Thoracic aorta (tissue), 2 donors: ENCODE results near the gene PCK1. TPM values are rescaled to one million over a fixed set of nuclear protein-coding genes. Genes with fewer than 3 reads are reported as not detected.

ENCODE experiments used
- ATAC-seq: fragments of 150-250 bp; one replicate; pipeline ENCODE4 v1.8.0; 2017; ENCODE audit warnings: low read depth; ENCODE audit not compliant: insufficient number of reproducible peaks, low FRiP score
- DNase-seq: peaks from one replicate; pipeline ENCODE4 v3.0.0-alpha.2; 2020; ENCODE audit warnings: low spot score
- H3K27ac ChIP-seq, 2 donors: fragments of 200-600 bp; sonication (generic); 1 replicate in 1 of 2; 2 replicates in 1 of 2; pipeline ENCODE4 v1.5.1; 2016; ENCODE audit warnings: mild to moderate bottlenecking in 2 of 2, moderate library complexity in 2 of 2
- H3K27me3 ChIP-seq: fragments of 200-600 bp; sonication (generic); replicated peaks from 2 replicates; pipeline ENCODE4 v1.6.0; 2016; ENCODE audit warnings: mild to moderate bottlenecking; ENCODE audit not compliant: insufficient read depth
- H3K36me3 ChIP-seq: fragments of 200-600 bp; sonication (generic); one replicate; pipeline ENCODE4 v1.5.1; 2016
- H3K4me1 ChIP-seq, 2 donors: fragments of 200-600 bp; sonication (generic); 1 replicate in 1 of 2; 2 replicates in 1 of 2; pipeline versions ENCODE4 v1.5.1 to v1.6.0; 2016; ENCODE audit warnings: low read depth in 2 of 2, mild to moderate bottlenecking in 1 of 2; ENCODE audit not compliant: control insufficient read depth in 1 of 2
- H3K4me3 ChIP-seq: fragments of 200-600 bp; sonication (generic); 2 replicates; pipeline ENCODE4 v1.5.1; 2016; ENCODE audit warnings: mild to moderate bottlenecking
- H3K9me3 ChIP-seq: fragments of 200-600 bp; sonication (generic); 2 replicates; pipeline ENCODE4 v1.5.1; 2016
- CTCF ChIP-seq: fragments of 200-600 bp; sonication (generic); IDR thresholded peaks from one replicate; pipeline ENCODE4 v1.5.1; 2019; ENCODE audit warnings: antibody characterized with exemption
- total RNA-seq, 2 donors: library from RNA; depleted of rRNA; stranded (reverse); fragments of >200 nt; gene quantifications; one replicate each; pipeline versions ENCODE4 v1.1.0 to v1.2.3, GENCODE V29; 2016

PCK1 gene
- total RNA-seq, 2 donors from 2014 or later, result 0.56 to 4.2 TPM

DNA sequence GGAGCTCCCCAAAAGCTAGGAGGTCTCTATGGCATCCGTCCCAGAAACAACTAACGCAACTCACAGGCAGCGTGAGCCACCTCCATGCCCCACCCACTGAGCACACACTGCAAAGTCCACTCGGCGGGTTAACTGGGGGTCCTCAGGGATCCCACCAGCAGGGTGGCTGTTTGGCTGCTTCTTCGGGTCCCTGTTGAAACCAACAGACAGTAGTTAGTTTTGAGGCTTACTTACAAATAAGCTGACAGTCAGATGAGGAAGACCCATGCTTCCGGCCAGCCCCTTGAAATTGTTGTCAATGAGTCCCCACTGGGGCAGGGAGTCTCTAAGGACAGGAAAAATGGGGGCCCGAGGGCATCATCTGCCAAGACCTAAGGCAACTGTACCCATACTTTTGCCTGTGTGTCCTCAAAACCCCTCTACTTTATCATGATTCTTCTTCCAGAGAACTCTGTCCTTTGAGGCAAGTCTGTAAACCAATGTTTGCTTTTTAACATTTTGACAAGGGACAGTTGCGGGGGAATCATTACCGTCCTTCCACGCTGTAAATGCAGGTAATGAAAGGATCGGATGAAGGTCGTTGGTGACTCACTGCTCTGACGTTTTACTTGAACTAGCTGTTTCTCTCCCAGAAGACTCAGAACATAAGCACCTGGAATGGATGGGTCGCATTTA, 2.2 kb upstream of the PCK1 start:
- ATAC-seq (no peak), DNase-seq (no peak)
- H3K27ac ChIP-seq, result no peak overlapping the region
- no peaks in the 10 kb centered on the region for H3K36me3 ChIP-seq
- H3K4me3 ChIP-seq, result no peak overlapping the region
- H3K9me3 ChIP-seq, result no peaks in the 10 kb centered on the region
- TF ChIP-seq CTCF, result no peak
- H3K27me3 ChIP-seq, result no peaks in the 10 kb centered on the region
- H3K4me1 ChIP-seq, result no peaks in the 10 kb centered on the region

DNA sequence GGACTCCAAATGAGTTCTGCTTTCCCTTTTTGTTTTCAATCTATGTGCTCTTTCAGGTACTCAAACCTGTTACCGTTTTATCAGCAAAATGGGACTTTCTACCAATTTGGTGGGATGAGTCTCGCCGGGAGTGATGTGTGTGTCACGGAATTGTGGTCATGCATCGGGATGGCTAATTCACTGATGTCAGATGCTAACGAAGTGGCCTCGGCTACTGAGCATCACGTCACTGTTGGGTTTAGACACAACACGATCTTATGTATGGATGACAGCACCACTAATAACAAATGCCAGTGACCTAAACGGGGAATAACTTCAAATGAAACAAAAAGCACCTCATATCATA, 1.6 kb upstream of the PCK1 start:
- H3K36me3 ChIP-seq, result no peaks in the 10 kb centered on the region
- ATAC-seq, result no peak

GRCh38 chr20:57559658-57560553, 1.0 kb upstream of the PCK1 start:
- no peak for TF ChIP-seq CTCF
- H3K27me3 ChIP-seq, result no peaks in the 10 kb centered on the region
- no peak for DNase-seq
- ATAC-seq, result no peak
- no peak overlapping the region for H3K27ac ChIP-seq
- no peak overlapping the region for H3K4me3 ChIP-seq
- H3K36me3 ChIP-seq, result no peaks in the 10 kb centered on the region
- no peaks in the 10 kb centered on the region for H3K9me3 ChIP-seq
- H3K4me1 ChIP-seq, result no peaks in the 10 kb centered on the region

More for the DNA sequence above, 1.6 kb upstream of the PCK1 start:
- Histone ChIP-seq H3K4me3 (no peak overlapping the region), H3K27ac (no peak overlapping the region), H3K4me1 (no peaks in the 10 kb centered on the region), H3K27me3 (no peaks in the 10 kb centered on the region), H3K9me3 (no peaks in the 10 kb centered on the region)
- no peak for TF ChIP-seq CTCF
- no peak for DNase-seq

DNA sequence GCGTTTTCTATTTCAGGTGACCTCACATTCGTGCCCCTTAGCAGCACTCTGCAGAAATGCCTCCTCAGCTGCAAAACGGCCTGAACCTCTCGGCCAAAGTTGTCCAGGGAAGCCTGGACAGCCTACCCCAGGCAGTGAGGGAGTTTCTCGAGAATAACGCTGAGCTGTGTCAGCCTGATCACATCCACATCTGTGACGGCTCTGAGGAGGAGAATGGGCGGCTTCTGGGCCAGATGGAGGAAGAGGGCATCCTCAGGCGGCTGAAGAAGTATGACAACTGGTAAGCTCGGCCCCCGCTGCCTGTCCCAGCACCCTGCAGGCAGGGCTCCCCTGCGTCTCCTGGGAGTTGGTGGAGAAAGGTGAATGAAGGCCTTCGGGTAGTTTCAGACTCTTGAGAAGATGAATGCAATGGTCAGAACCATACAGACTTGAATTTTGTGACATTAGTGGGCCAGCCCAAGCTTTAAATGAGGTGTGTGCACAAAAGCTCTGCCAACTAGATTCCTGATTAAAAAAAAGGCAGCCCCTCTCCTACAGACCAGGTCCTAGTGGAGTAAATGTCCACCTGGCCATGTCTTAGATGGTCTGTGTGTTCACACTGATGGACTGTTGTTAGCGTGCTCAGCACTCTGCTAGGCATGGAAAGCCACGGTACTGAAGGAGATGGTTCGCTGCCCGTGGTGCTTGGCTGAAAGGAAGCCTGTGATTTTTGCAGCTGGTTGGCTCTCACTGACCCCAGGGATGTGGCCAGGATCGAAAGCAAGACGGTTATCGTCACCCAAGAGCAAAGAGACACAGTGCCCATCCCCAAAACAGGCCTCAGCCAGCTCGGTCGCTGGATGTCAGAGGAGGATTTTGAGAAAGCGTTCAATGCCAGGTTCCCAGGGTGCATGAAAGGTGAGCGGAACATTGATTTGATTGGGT, 708 bp downstream of the PCK1 start:
- Histone ChIP-seq H3K4me3 (no peak overlapping the region), H3K4me1 (no peaks in the 10 kb centered on the region), H3K36me3 (no peaks in the 10 kb centered on the region), H3K27me3 (no peaks in the 10 kb centered on the region), H3K9me3 (no peaks in the 10 kb centered on the region), H3K27ac (no peak overlapping the region)
- no peak for ATAC-seq
- DNase-seq, result no peak
- no peak for TF ChIP-seq CTCF
